ENCODE data around the gene GRPR. TPM values are rescaled to one million over a fixed set of nuclear protein-coding genes. Genes with fewer than 3 reads are reported as not detected.

Gene GRPR
- total and polyA plus RNA-seq, 2 of the 13 experiments (the other 11 are each of a cell fraction or from before 2014, with no cell fraction given), result 0.04 to 0.05 TPM

- Histone ChIP-seq H3K36me3 (replicated peaks in 1 of 2; ENCODE audit: control insufficient read depth in 1 of 2, insufficient read depth in 2 of 2, low read length in 2 of 2) (no peaks in the 10 kb centered on the region), H3K27me3 (ENCODE audit: control insufficient read depth in 1 of 2, insufficient read depth in 2 of 2, low read length in 2 of 2) (no peaks in the 10 kb centered on the region; a peak in 1 of 5 replicates), H4K20me1 (ENCODE audit: insufficient read depth, low read length) (no peaks in the 10 kb centered on the region), H2AFZ (ENCODE audit: low read length) (no peak within 1 kb of the TSS), H3K4me1 (ENCODE audit: insufficient read depth, low read length) (no peaks in the 10 kb centered on the region), H3K9ac (ENCODE audit: insufficient read depth, low read depth, low read length) (no peak within 1 kb of the TSS), H3K79me2 (ENCODE audit: insufficient read depth, low read length) (no peaks in the 10 kb centered on the region), H3K27ac (ENCODE audit: extremely low read length, insufficient read depth, low read length) (no peak within 1 kb of the TSS), H3K9me3 (ENCODE audit: low read length) (no peaks in the 10 kb centered on the region), H3K4me3 (replicated peaks in 1 of 3; ENCODE audit: insufficient read depth in 1 of 3, low read depth in 2 of 3, low read length in 3 of 3) (no peak within 1 kb of the TSS), H3K4me2 (ENCODE audit: low read depth, low read length) (no peak within 1 kb of the TSS)
- 27% methylated on average over 4 of the region's 5 CpGs for WGBS (ENCODE audit: low lambda C conversion rate)
- POLR2A ChIA-PET, result no interaction called here
- ATAC-seq (no peak), FAIRE-seq (no peak), DNase-seq (ENCODE audit: low spot score) (no peak)
- no peak for TF ChIP-seq ZSCAN29 (CRISPR knock-in tag; conservative IDR thresholded peaks at IDR 0.05)
- TF ChIP-seq ATF7 (IDR thresholded peaks at IDR 0.05), result no peak
- TF ChIP-seq ATF7 (CRISPR knock-in tag; IDR thresholded peaks at IDR 0.05), result no peak
- TF ChIP-seq, protein P1, sequence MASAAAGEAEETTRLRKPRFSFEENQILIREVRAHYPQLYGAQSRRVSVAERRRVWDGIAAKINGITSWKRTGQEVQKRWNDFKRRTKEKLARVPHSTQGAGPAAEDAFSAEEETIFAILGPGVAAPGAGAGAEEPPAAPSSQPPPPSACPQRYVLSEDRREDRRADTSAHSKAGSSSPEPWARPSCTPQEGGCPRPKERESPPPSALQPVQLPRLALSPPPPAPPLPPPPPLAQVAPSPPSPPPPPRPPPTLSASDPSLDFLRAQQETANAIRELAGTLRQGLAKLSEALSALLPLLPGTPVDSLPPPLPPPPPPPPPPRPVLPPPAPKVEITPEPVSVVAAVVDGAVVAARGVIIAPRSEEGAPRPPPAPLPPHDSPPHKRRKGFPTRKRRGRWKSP (CRISPR knock-in tag; IDR thresholded peaks at IDR 0.05), result no peak
- TF ChIP-seq ZNF839 (CRISPR knock-in tag; IDR thresholded peaks at IDR 0.05; ENCODE audit: borderline replicate concordance), result no peak
- TF ChIP-seq NPAS2 (CRISPR knock-in tag; IDR thresholded peaks at IDR 0.05; ENCODE audit: borderline replicate concordance), result no peak
- no peak for TF ChIP-seq REPIN1 (CRISPR knock-in tag; IDR thresholded peaks at IDR 0.05; ENCODE audit: borderline replicate concordance, low read depth)
- no peak for TF ChIP-seq ZNF792 (CRISPR knock-in tag; IDR thresholded peaks at IDR 0.05)
- TF ChIP-seq ZNF451 (CRISPR knock-in tag; IDR thresholded peaks at IDR 0.05), result no peak
- TF ChIP-seq ZNF3 (CRISPR knock-in tag; IDR thresholded peaks at IDR 0.05), result no peak
- TF ChIP-seq ASH2L (IDR thresholded peaks at IDR 0.05; ENCODE audit: insufficient read length, low read depth, low read length), result no peak
- no peak for TF ChIP-seq ZBTB1 (CRISPR knock-in tag; IDR thresholded peaks at IDR 0.05; ENCODE audit: borderline replicate concordance)
- TF ChIP-seq GLI4 (CRISPR knock-in tag; IDR thresholded peaks at IDR 0.05; ENCODE audit: borderline replicate concordance), result no peak
- no peak for TF ChIP-seq HNRNPL (IDR thresholded peaks at IDR 0.05; ENCODE audit: low read depth, low read length)
- no peak for TF ChIP-seq ZMAT3 (CRISPR knock-in tag; conservative IDR thresholded peaks at IDR 0.05)
- TF ChIP-seq SRSF9 (IDR thresholded peaks at IDR 0.05; ENCODE audit: borderline replicate concordance, insufficient read depth, low read depth, low read length, poor library complexity, severe bottlenecking), result no peak
- TF ChIP-seq SP1 (IDR thresholded peaks at IDR 0.05), result no peak
- TF ChIP-seq SP1 (CRISPR knock-in tag; IDR thresholded peaks at IDR 0.05), result no peak
- no peak for TF ChIP-seq ZNF253 (CRISPR knock-in tag; IDR thresholded peaks at IDR 0.05; ENCODE audit: borderline replicate concordance)
- no peak for TF ChIP-seq FLYWCH1 (CRISPR knock-in tag; IDR thresholded peaks at IDR 0.05)
- in situ Hi-C loops (cut with HindIII; ENCODE audit: extremely low pct_ligation_motif_present, low pct_unique_long_range_greater_than_20kb) (no loop called here), intact Hi-C loops (cut with micrococcal nuclease; ENCODE audit: unreplicated experiment) (no loop called here)
- BruUV-seq (replicated peaks), result no TSS peak
- CTCF ChIA-PET (ENCODE audit: low intra/inter-chr PET ratio, low total read pairs), result no interaction called here
Measured at GRCh38 chrX:16167181-16167580, 43.8 kb downstream of the GRPR start, which contains the start of gene MAGEB17. MAGEB17 (plus strand) TSS chrX:16167481; CDS start chrX:16170383, 2,902 bp downstream.

All from HepG2 (cell line).